ENCODE measurements around the gene AFP. TPM values are rescaled to one million over a fixed set of nuclear protein-coding genes. Genes with fewer than 3 reads are reported as not detected.
"Not testable (repeated sequence)": the region's sequence is repeated elsewhere in the genome, so short reads cannot be mapped to it uniquely, and the experiment has no call there.

The AFP gene
- total RNA-seq (2014; rRNA removed; shearing (Covaris generic)), result not detected in 2 replicates
- total RNA-seq (2022), result not detected in 2 replicates
- not detected for Bru-seq, nascent RNA
- not detected for BruChase-seq, experiment 1, labeled RNA remaining after a 6-hour chase
- not detected for BruChase-seq, experiment 2, labeled RNA remaining after a 2-hour chase
- long read RNA-seq, result 0 reads

DNA sequence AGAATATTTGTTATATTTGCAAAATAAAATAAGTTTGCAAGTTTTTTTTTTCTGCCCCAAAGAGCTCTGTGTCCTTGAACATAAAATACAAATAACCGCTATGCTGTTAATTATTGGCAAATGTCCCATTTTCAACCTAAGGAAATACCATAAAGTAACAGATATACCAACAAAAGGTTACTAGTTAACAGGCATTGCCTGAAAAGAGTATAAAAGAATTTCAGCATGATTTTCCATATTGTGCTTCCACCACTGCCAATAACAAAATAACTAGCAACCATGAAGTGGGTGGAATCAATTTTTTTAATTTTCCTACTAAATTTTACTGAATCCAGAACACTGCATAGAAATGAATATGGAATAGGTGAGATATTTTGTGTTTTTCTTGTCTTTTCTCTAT lies at the start of gene AFP:
Gene AFP, plus strand, starts transcription at position 238 of the 400 bp plus-strand sequence. Its CDS starts 42 bp downstream, at position 280.
- TF ChIP-seq, protein P1, sequence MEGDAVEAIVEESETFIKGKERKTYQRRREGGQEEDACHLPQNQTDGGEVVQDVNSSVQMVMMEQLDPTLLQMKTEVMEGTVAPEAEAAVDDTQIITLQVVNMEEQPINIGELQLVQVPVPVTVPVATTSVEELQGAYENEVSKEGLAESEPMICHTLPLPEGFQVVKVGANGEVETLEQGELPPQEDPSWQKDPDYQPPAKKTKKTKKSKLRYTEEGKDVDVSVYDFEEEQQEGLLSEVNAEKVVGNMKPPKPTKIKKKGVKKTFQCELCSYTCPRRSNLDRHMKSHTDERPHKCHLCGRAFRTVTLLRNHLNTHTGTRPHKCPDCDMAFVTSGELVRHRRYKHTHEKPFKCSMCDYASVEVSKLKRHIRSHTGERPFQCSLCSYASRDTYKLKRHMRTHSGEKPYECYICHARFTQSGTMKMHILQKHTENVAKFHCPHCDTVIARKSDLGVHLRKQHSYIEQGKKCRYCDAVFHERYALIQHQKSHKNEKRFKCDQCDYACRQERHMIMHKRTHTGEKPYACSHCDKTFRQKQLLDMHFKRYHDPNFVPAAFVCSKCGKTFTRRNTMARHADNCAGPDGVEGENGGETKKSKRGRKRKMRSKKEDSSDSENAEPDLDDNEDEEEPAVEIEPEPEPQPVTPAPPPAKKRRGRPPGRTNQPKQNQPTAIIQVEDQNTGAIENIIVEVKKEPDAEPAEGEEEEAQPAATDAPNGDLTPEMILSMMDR (conservative IDR thresholded peaks at IDR 0.05; ENCODE audit: low read length), result no peak
- no peak for TF ChIP-seq EZH2phosphoT487 (IDR thresholded peaks at IDR 0.05; ENCODE audit: borderline replicate concordance, low read depth, low read length)
- H3K9me2 ChIP-seq (ENCODE audit: insufficient read depth, low read length), result no peaks in the 10 kb centered on the region
- H3K27ac ChIP-seq (ENCODE audit: low read depth, low read length, poor library complexity, severe bottlenecking), result no peak within 1 kb of the TSS
- no peaks in the 10 kb centered on the region for H3K36me3 ChIP-seq (ENCODE audit: insufficient read depth, low read length)
- no peaks in the 10 kb centered on the region for H3K9me3 ChIP-seq (ENCODE audit: low read length)
- no peak within 1 kb of the TSS for H3K4me3 ChIP-seq (ENCODE audit: low read depth, low read length, poor library complexity, severe bottlenecking)
- no peak within 1 kb of the TSS for H3K4me2 ChIP-seq (ENCODE audit: low read length)
- H2AFZ ChIP-seq (ENCODE audit: low read length), result no peak within 1 kb of the TSS
- H3K79me2 ChIP-seq (ENCODE audit: insufficient read depth, low read depth, low read length), result no peaks in the 10 kb centered on the region
- H4K20me1 ChIP-seq (ENCODE audit: insufficient read depth, low read length), result no peaks in the 10 kb centered on the region
- intact Hi-C loops (cut with micrococcal nuclease; ENCODE audit: unreplicated experiment), result no loop called here
- no TSS peak for BruUV-seq (replicated peaks)
- CTCF ChIA-PET (ENCODE audit: unreplicated experiment), result no interaction called here
- no peak for DNase-seq (ENCODE audit: low spot score)
- POLR2A ChIA-PET, result no interaction called here
- H3K4me1 ChIP-seq (ENCODE audit: insufficient read depth, low read length, poor library complexity, severe bottlenecking), result no peaks in the 10 kb centered on the region

DNA sequence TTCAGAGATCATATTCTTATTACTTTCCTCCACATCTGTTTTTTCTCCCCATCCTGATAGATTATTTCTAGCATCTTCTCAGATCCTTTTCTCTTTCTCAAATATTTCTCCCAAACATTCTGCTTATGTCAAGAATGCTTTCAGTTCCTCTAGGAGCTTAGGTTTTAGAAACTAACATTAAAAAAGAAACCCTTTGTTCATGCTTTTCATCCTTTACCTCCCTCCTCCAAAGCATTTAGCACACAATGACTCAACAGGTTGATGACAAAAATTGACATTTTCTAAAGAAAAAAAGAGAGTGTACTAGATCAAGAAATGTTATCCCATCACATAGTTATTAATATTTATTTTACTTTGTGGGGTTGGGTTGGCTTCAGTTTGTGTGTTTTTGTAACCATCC lies 48.5 kb upstream of the AFP start:
- H3K4me2 ChIP-seq (ENCODE audit: low read length), result no peak overlapping the region
- H3K4me3 ChIP-seq (ENCODE audit: low read depth, low read length, poor library complexity, severe bottlenecking), result no peak overlapping the region
- H3K36me3 ChIP-seq (ENCODE audit: insufficient read depth, low read length), result no peaks in the 10 kb centered on the region
- intact Hi-C loops (cut with micrococcal nuclease; ENCODE audit: unreplicated experiment), result no loop called here
- no peak for DNase-seq (ENCODE audit: low spot score)
- no peaks in the 10 kb centered on the region for H3K9me3 ChIP-seq (ENCODE audit: low read length)
- H4K20me1 ChIP-seq (ENCODE audit: insufficient read depth, low read length), result no peaks in the 10 kb centered on the region
- H3K79me2 ChIP-seq (ENCODE audit: insufficient read depth, low read depth, low read length), result no peaks in the 10 kb centered on the region
- H3K9me2 ChIP-seq (ENCODE audit: insufficient read depth, low read length), result no peaks in the 10 kb centered on the region
- no TSS peak for BruUV-seq (replicated peaks)
- TF ChIP-seq, protein P1 (conservative IDR thresholded peaks at IDR 0.05; ENCODE audit: low read length), result no peak
- TF ChIP-seq EZH2phosphoT487 (IDR thresholded peaks at IDR 0.05; ENCODE audit: borderline replicate concordance, low read depth, low read length), result no peak
- no peak overlapping the region for H2AFZ ChIP-seq (ENCODE audit: low read length)
- ChIA-PET CTCF (ENCODE audit: unreplicated experiment) (no interaction called here), POLR2A (no interaction called here)
- no peak overlapping the region for H3K27ac ChIP-seq (ENCODE audit: low read depth, low read length, poor library complexity, severe bottlenecking)
- no peaks in the 10 kb centered on the region for H3K4me1 ChIP-seq (ENCODE audit: insufficient read depth, low read length, poor library complexity, severe bottlenecking)

DNA sequence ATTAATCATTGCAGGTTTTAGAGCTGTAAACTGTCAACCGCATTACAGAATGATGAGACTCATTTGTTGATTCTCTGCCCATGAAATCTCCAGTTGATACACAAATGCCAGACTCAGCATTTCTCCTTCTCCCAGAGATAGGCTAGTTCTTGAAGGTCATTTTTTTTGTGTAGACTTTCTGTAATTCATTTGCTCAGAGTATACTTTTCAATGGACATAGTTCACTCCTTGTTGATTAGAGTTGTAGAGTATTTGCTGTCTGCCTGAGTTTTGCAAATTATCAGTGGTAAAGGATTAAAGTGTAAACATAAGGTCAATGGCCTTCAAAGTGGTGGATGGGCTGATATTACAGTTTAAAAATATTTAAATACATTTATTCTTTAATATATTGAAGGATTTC lies 47.1 kb upstream of the AFP start:
- H2AFZ ChIP-seq (ENCODE audit: low read length), result no peak overlapping the region
- H3K9me2 ChIP-seq (ENCODE audit: insufficient read depth, low read length), result no peaks in the 10 kb centered on the region
- DNase-seq (ENCODE audit: low spot score), result no peak
- no peaks in the 10 kb centered on the region for H3K79me2 ChIP-seq (ENCODE audit: insufficient read depth, low read depth, low read length)
- H3K4me1 ChIP-seq (ENCODE audit: insufficient read depth, low read length, poor library complexity, severe bottlenecking), result no peaks in the 10 kb centered on the region
- H3K27ac ChIP-seq (ENCODE audit: low read depth, low read length, poor library complexity, severe bottlenecking), result no peak overlapping the region
- no TSS peak for BruUV-seq (replicated peaks)
- CTCF ChIA-PET (ENCODE audit: unreplicated experiment), result no interaction called here
- no peaks in the 10 kb centered on the region for H4K20me1 ChIP-seq (ENCODE audit: insufficient read depth, low read length)
- H3K9me3 ChIP-seq (ENCODE audit: low read length), result no peaks in the 10 kb centered on the region
- H3K36me3 ChIP-seq (ENCODE audit: insufficient read depth, low read length), result no peaks in the 10 kb centered on the region
- TF ChIP-seq EZH2phosphoT487 (IDR thresholded peaks at IDR 0.05; ENCODE audit: borderline replicate concordance, low read depth, low read length), result no peak
- TF ChIP-seq, protein P1 (conservative IDR thresholded peaks at IDR 0.05; ENCODE audit: low read length), result no peak
- H3K4me3 ChIP-seq (ENCODE audit: low read depth, low read length, poor library complexity, severe bottlenecking), result no peak overlapping the region
- POLR2A ChIA-PET, result interaction anchor here (0.7 kb wide), 1 partner anchor 31 kb away, joined by 3 read pairs; no protein-coding TSS in a partner anchor
- no peak overlapping the region for H3K4me2 ChIP-seq (ENCODE audit: low read length)
- intact Hi-C loops (cut with micrococcal nuclease; ENCODE audit: unreplicated experiment), result no loop called here

DNA sequence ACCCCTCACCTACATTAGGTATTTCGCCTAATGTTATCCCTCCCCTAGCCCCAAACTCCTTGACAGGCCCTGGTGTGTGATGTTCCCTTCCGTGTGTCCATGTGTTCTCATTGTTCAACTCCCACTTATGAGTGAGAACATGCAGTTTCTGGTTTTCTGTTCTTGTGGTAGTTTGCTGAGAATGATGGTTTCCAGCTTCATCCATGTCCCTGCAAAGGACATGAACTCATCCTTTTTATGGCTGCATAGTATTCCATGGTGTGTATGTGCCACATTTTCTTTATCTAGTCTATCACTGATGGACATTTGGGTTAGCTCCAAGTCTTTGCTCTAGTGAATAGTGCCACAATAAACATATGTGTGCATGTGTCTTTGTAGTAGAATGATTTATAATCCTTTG lies 46.4 kb upstream of the AFP start:
- H3K9me3 ChIP-seq (ENCODE audit: low read length); H3K4me2 ChIP-seq (ENCODE audit: low read length); H3K4me1 ChIP-seq (ENCODE audit: insufficient read depth, low read length, poor library complexity, severe bottlenecking); H3K9me2 ChIP-seq (ENCODE audit: insufficient read depth, low read length); H4K20me1 ChIP-seq (ENCODE audit: insufficient read depth, low read length); POLR2A ChIA-PET; H3K27ac ChIP-seq (ENCODE audit: low read depth, low read length, poor library complexity, severe bottlenecking); DNase-seq (ENCODE audit: low spot score); BruUV-seq (replicated peaks); H2AFZ ChIP-seq (ENCODE audit: low read length); H3K79me2 ChIP-seq (ENCODE audit: insufficient read depth, low read depth, low read length); H3K36me3 ChIP-seq (ENCODE audit: insufficient read depth, low read length); intact Hi-C loops (cut with micrococcal nuclease; ENCODE audit: unreplicated experiment); CTCF ChIA-PET (ENCODE audit: unreplicated experiment); H3K4me3 ChIP-seq (ENCODE audit: low read depth, low read length, poor library complexity, severe bottlenecking): not testable (repeated sequence)

Measured in OCI-LY7 (cell line).